GM21515 (cell line): ENCODE data around the gene MLH1.
"Not testable (repeated sequence)": the region's sequence is repeated elsewhere in the genome, so short reads cannot be mapped to it uniquely, and the experiment has no call there.

Experiments
- ATAC-seq: cut with Tn5 transposase; IDR thresholded peaks from one replicate; pipeline ENCODE4 v1.9.1; 2021; ENCODE audit not compliant: unreplicated experiment

The MLH1 gene

DNA sequence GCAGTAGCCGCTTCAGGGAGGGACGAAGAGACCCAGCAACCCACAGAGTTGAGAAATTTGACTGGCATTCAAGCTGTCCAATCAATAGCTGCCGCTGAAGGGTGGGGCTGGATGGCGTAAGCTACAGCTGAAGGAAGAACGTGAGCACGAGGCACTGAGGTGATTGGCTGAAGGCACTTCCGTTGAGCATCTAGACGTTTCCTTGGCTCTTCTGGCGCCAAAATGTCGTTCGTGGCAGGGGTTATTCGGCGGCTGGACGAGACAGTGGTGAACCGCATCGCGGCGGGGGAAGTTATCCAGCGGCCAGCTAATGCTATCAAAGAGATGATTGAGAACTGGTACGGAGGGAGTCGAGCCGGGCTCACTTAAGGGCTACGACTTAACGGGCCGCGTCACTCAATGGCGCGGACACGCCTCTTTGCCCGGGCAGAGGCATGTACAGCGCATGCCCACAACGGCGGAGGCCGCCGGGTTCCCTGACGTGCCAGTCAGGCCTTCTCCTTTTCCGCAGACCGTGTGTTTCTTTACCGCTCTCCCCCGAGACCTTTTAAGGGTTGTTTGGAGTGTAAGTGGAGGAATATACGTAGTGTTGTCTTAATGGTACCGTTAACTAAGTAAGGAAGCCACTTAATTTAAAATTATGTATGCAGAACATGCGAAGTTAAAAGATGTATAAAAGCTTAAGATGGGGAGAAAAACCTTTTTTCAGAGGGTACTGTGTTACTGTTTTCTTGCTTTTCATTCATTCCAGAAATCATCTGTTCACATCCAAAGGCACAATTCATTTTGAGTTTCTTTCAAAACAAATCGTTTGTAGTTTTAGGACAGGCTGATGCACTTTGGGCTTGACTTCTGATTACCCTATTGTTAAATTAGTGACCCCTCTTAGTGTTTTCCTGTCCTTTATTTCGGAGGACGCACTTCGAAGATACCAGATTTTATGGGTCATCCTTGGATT lies at the start of gene MLH1:
Gene MLH1 (plus strand): TSS at position 193 of the 958 bp plus-strand sequence. CDS start 30 bp downstream, at position 223.
- peak; percentile 93 for ATAC-seq

DNA sequence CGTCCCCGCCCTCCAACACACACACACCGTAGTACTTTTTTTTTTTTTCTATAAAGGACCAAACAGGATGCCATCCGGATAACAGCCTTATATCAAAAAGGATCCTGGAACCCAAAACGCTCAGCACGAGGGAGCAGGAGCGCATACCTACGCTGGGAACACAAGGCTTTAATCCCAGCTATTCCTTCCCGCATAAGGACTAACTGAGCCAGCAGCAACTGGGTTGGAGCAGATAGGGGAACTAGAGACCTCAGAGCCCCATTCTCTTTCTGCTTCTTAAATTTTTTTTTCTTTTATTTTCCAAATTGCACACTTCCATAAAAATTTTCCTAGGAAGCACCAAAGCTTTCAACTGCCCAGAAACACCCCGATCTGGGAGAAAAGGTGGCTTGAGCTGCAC lies 49.7 kb upstream of the MLH1 start:
- no peak for ATAC-seq

DNA sequence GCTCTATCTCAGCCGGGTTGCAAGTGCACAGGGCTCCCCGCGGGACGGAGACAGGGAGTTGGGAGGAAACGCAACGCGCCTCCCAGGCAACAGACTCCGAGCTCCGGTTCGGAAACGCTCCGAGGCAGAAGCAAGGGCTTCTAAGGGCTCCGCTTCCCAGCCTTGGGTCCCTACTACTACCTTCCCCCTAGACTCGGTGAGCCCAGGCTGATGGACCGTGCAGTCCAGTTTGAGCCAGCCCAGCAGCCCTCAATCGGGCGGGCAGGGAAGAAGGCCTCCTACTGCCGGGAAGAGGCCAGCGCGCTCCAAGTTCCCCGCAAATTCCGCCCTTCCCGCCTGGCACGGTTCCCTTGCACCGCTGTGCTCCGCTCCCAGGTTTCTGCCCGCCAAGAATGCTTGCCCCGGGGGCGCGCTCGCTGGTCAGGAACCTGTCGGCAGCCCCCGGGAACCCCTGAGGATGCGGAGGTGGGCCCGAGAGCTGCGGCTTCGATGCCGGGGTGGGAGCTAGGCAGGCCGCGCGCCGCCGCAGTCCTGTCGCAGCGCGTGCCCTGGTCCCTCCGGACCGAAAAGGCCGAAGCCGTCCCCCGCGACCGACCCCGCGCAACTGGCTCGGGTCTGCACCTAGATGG lies 49.2 kb upstream of the MLH1 start:
- ATAC-seq = peak; percentile 50

GRCh38 chr3:36944641-36945270 lies 48.6 kb upstream of the MLH1 start, which contains the start of gene TRANK1:
Gene TRANK1 (minus strand): TSS chr3:36945054. CDS start chr3:36944809, 245 bp downstream.
- peak; percentile 66 for ATAC-seq

DNA sequence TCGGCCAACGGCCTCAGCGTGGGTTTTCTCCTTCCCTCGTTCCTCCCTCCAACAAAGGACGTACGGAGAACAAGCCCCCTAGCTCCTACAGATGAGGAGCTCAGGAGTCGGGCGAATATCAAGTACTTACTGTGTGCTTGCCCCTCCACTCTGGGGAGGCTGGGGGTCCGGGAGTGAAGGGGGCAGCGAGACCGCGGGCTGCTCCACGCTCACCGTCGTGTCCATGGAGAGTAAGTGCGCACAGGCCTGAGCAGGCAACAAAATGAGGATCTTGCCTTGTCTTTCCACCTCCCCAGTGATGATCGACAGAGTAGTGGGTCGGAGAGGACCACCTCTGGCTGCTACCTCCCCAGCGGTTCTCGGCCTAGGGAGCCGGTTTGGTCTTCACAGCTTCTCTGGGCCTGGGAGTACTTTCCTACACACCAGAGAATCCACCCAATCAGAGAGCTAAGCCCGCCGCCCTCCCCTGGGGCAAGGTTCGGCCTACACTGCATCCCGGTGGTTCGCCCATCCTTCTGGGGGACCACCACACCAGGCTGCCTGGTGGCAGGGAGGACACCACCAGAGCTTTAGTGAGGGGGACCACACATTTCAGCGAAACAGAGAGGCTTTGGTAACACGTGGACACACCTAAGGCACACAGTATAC lies 47.9 kb upstream of the MLH1 start:
- no peak for ATAC-seq

- not testable (repeated sequence) for ATAC-seq
These were observed 45.5 kb upstream of the MLH1 start for GRCh38 chr3:36947814-36948213.

- ATAC-seq = no peak
These were observed 38.7 kb upstream of the MLH1 start for GRCh38 chr3:36954452-36955134.

DNA sequence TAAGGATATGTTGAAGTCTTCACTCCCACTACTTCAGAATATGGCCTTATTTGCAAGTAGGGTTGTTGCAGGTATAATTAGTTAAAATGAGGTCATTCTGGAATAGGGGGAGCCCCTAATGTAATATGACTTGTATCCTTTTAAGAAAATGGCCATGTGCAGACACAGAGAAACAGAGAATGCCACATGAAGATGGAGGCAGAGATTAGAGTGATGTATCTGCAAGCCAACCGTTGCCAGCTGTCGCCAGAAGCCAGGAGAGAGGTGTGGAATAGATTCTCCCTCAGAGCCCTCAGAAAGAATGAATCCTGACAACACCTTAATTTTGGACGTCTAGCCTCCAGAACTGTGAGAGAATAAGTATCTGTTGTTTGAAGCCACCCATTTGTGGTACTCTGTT lies 37.2 kb upstream of the MLH1 start:
- no peak for ATAC-seq

- ATAC-seq = no peak
These were observed 36.3 kb upstream of the MLH1 start for GRCh38 chr3:36957063-36957462.

DNA sequence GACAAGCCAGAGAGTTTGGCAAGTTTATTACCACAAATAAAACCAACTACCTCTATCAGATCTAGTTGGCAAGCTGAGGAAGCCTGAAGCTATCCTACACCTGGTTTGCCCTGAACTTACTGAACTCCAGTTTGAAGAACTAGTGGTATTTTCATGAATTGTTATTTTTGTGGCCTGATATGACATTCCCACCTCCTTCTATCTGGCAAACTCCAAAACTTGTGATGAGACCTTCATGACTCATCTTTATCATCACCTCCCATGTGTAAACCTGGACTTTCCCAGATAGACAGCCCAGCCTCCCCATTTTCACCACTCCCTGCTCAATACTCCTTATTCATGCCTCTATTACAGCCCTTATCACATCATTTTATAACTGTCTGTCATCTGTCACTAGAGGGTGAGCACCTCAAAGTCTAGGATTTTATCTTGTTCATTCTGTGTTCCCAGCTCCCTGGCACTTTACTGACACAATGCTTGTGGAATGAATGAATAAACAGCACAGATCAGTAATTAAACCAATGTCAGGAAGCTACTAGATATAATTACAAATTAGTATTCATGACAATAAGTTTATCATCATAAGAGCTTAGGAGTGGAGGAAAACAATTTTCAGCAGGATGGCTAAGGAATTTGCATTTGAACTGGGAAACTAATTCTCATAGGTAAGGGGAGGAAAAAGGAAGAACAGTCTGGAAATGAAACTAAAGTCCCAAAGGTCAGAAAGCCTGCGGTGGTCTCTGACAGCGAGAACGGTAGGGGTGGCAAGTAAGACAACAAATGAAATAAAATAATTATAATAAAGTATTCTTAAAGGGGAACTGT lies 35.2 kb upstream of the MLH1 start:
- ATAC-seq = no peak

- ATAC-seq = no peak
These were observed 33.5 kb upstream of the MLH1 start for GRCh38 chr3:36959821-36960220.

- ATAC-seq = no peak
These were observed 32.8 kb upstream of the MLH1 start for GRCh38 chr3:36960502-36960901.

GRCh38 chr3:36963008-36963407 lies 30.3 kb upstream of the MLH1 start:
- not testable (repeated sequence) for ATAC-seq

DNA sequence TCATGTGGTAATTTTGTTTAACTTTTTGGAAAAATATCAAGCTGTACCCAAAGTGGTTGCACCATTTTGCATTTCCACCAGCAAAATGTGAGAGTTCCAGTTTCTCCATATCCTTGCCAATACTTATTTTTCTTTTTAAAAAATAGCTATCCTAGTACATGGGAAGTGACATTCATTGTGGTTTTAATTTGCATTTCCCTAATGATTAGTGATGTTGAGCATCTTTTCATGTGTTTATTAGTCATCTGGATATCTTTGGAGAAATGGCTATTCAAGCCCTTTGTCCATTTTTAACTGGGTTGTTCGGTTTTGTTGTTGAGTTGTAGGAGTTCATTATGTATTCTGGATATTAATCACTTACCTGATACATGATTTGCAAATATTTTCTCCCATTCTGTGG lies 29.0 kb upstream of the MLH1 start:
- ATAC-seq = no peak

DNA sequence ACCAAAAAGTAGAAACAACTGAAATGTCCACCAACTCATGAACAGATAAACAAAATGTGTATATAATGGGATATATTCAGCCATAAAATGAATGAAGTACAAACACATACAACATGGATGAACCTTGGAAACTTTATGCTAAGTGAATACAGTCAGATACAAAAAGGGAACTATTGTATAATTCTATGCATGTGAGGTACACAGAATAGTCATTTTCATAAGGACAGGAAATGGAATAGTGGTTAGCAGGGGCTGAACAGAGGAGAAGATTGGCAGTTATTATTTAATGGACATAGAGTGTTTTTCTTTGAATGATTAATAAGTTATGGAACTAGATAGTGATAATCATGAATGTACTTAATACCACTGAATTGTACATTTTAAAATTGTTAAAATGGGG lies 28.5 kb upstream of the MLH1 start:
- ATAC-seq = peak; percentile 56

GRCh38 chr3:36965440-36965839 lies 27.9 kb upstream of the MLH1 start:
- ATAC-seq = no peak

DNA sequence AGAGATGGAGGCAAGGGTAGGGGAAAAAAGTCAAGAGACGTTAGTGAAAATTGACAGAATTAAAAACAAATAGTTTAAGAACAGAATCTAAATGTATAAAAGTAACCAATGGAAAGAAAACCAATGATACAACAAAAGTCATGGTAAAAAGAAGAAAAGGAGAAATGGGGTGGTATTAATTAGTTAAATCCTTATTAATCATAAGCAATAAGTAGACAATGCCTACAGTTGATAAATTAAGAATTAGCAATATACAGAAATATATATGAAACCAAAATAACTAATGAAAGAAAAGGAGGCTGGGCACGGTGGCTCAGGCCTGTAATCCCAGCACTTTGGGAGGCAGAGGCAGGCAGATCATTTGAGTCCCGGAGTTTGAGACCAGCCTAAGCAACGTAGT lies 24.2 kb upstream of the MLH1 start:
- ATAC-seq = no peak

GRCh38 chr3:36969540-36970432 lies 23.5 kb upstream of the MLH1 start:
- peak; percentile 99 for ATAC-seq

DNA sequence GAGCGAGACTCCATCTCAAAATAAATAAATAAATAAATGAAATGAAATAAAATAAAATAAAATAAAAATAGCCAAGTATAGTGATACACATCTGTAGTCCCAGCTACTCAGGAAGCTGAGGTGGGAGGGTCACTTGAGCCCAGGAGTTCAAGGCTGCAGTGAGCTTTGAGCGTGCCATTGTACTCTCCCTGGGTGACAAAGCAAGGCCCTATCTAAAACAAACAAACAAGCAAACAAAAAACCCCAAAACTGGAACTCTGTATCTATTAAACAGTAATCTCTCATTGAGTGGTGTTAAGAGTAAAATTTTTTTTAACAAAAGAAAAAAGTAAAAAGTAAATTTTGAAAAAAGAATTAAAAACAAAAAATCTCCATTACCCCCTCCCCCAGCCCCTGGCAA lies 21.2 kb upstream of the MLH1 start:
- no peak for ATAC-seq
